Heart left ventricle (tissue), 13 donors: ENCODE results near the gene CELF2.

Experiments
- CTCF ChIP-seq, 12 donors: fragments of 200-600 bp; sonication (generic) in 4 of 12; IDR thresholded peaks; one replicate each; pipeline versions ENCODE4 v1.5.0 to v1.8.0; 2018 to 2022; ENCODE audit warnings: antibody characterized with exemption in 12 of 12, mild to moderate bottlenecking in 5 of 12
- POLR2A ChIP-seq, 2 donors: fragments of 450-650 bp; IDR thresholded peaks; one replicate each; pipeline ENCODE4 v1.6.1; 2017; ENCODE audit warnings: antibody characterized with exemption in 2 of 2, mild to moderate bottlenecking in 2 of 2, moderate library complexity in 2 of 2
- donor health status: ischemic (EF 13 %, LVEDD 7.1; RV severe dilation, severe dysfunction).
- donor health status: DM: no; HTN: yes; CAD: no.
- donor health status: DM: no; HTN: no; CAD: no.
- donor health status: ischemic (EF 25% LVEDD 6.9; RV normal size, moderate dysfunction).
- donor health status: ischemic (EF 25% LVEDD 5.7; RV mildly dilated, moderate dysfunction).
- donor health status: ischemic (EF 35%, LVEDD 5.7; RV mildly dilated, moderate dysfunction).
- donor health status: nonischemic (EF 11% LVEDD 7.7; RV severe dilation, severe dysfunction).
- donor health status: DM: yes; HTN: yes; CAD: no.
- donor health status: PGD.
- donor health status: ischemic (EF 29% LVEDD 5.4; RV normal size, mild dysfunction).
- donor health status: nonischemic (EF 23%, LVEDD 6.1; RV moderate dilation, normal function).

- TF ChIP-seq CTCF (IDR thresholded peaks at IDR 0.05) (no peak), POLR2A (IDR thresholded peaks at IDR 0.05) (no peak)
Measured at GRCh38 chr10:11093771-11094736, 76.4 kb downstream of the CELF2 start.
